B cell (primary cell): ENCODE results near the gene RACK1. TPM values are rescaled to one million over a fixed set of nuclear protein-coding genes. Genes with fewer than 3 reads are reported as not detected.

Experiments
- ATAC-seq: fragments of 200-7000 bp; cut with Tn5 transposase; one replicate; pipeline ENCODE4 v1.10.0; 2021; ENCODE audit warnings: low read depth, mild to moderate bottlenecking, moderate number of reproducible peaks, moderate library complexity
- CTCF ChIA-PET: fragments of 350-600 bp; sonication (Branson Sonifier 250); formaldehyde crosslinking; loops from one replicate; lab custom pipeline; 2021; ENCODE audit warnings: antibody characterized with exemption, inconsistent platforms; lab: Charles Lee
- POLR2A ChIA-PET: fragments of 350-600 bp; sonication (Branson Sonifier 250); formaldehyde crosslinking; loops from one replicate; lab custom pipeline; 2021; ENCODE audit warnings: antibody characterized with exemption; lab: Charles Lee
- DNase-seq: peaks from one replicate; pipeline ENCODE4 v3.0.0; 2013
- H2AFZ ChIP-seq: 2 replicates; pipeline ENCODE4 v1.6.1; 2012; ENCODE audit warnings: mild to moderate bottlenecking, low read depth, low read length; ENCODE audit not compliant: insufficient read depth, poor library complexity, severe bottlenecking
- H3K27ac ChIP-seq, 2 donors: 1 replicate in 1 of 2; 2 replicates in 1 of 2; pipeline ENCODE4 v1.5.1; 2012 to 2013; ENCODE audit warnings: low read length in 2 of 2, mild to moderate bottlenecking in 2 of 2, moderate library complexity in 1 of 2
- H3K27me3 ChIP-seq, 4 experiments: fragments of 200-600 bp in 1 of 4; sonication (generic) in 1 of 4; replicated peaks in 1 of 4; 1 replicate in 2 of 4; 2 replicates in 2 of 4; pipeline versions ENCODE4 v1.6.1 to v1.7.0; 2013 to 2016; ENCODE audit warnings: low read length in 3 of 4, mild to moderate bottlenecking in 2 of 4, mixed read lengths in 1 of 4, moderate library complexity in 1 of 4; ENCODE audit not compliant: insufficient read depth in 4 of 4, control insufficient read depth in 3 of 4; ENCODE audit errors: control extremely low read depth in 1 of 4
- H3K36me3 ChIP-seq, 2 experiments: replicated peaks in 1 of 2; 1 replicate in 1 of 2; 2 replicates in 1 of 2; pipeline versions ENCODE4 v1.6.1 to v1.7.1; 2013; ENCODE audit warnings: low read length in 1 of 2; ENCODE audit not compliant: insufficient read depth in 2 of 2, control insufficient read depth in 1 of 2; ENCODE audit errors: control extremely low read depth in 1 of 2, extremely low read depth in 1 of 2
- H3K4me1 ChIP-seq, 2 donors: fragments of 200-600 bp in 1 of 2; sonication (generic) in 1 of 2; 1 replicate in 1 of 2; 2 replicates in 1 of 2; pipeline versions ENCODE4 v1.5.1 to v1.6.1; 2013 to 2017; ENCODE audit warnings: low read length in 2 of 2; ENCODE audit not compliant: control insufficient read depth in 2 of 2, insufficient read depth in 2 of 2
- H3K4me2 ChIP-seq: replicated peaks from 2 replicates; pipeline ENCODE3; 2012; ENCODE audit warnings: mild to moderate bottlenecking, low read depth, low read length; ENCODE audit not compliant: poor library complexity, severe bottlenecking
- H3K4me3 ChIP-seq, 5 experiments: fragments of 200-600 bp in 1 of 5; sonication (generic) in 1 of 5; 1 replicate in 3 of 5; 2 replicates in 2 of 5; pipeline versions ENCODE4 v1.5.1 to v1.7.0; 2011 to 2016; ENCODE audit warnings: low read length in 4 of 5, mild to moderate bottlenecking in 4 of 5, low read depth in 2 of 5, control low read depth in 1 of 5, moderate library complexity in 1 of 5; ENCODE audit not compliant: insufficient read depth in 1 of 5; ENCODE audit errors: control extremely low read depth in 1 of 5, extremely low read depth in 1 of 5
- H3K79me2 ChIP-seq: fragments of 200-600 bp; sonication (generic); one replicate; pipeline ENCODE4 v1.6.0; 2016; ENCODE audit warnings: low read length; ENCODE audit not compliant: control insufficient read depth, insufficient read depth
- H3K9ac ChIP-seq: fragments of 200-600 bp; sonication (generic); 2 replicates; pipeline ENCODE4 v1.6.1; 2017; ENCODE audit warnings: mild to moderate bottlenecking, low read length, moderate library complexity
- H3K9me3 ChIP-seq, 3 donors: one replicate each; pipeline versions ENCODE4 v1.6.1 to v1.7.1; 2013; ENCODE audit warnings: low read length in 2 of 3; ENCODE audit not compliant: control insufficient read depth in 2 of 3, insufficient read depth in 1 of 3; ENCODE audit errors: control extremely low read depth in 1 of 3
- H4K20me1 ChIP-seq: 2 replicates; pipeline ENCODE4 v1.6.0; 2012; ENCODE audit warnings: mild to moderate bottlenecking, low read length; ENCODE audit not compliant: insufficient read depth, control insufficient read depth, poor library complexity, severe bottlenecking
- H3K27ac Mint-ChIP-seq: one replicate; pipeline ENCODE4 v1.8.0; 2021; ENCODE audit warnings: mixed read lengths
- H3K27me3 Mint-ChIP-seq: one replicate; pipeline ENCODE4 v1.8.0; 2021; ENCODE audit warnings: mixed read lengths
- H3K4me1 Mint-ChIP-seq: one replicate; pipeline ENCODE4 v1.8.0; 2021; ENCODE audit warnings: mixed read lengths
- H3K4me3 Mint-ChIP-seq: one replicate; pipeline ENCODE4 v1.8.0; 2021; ENCODE audit warnings: mixed read lengths
- H3K9me3 Mint-ChIP-seq: one replicate; pipeline ENCODE4 v1.8.0; 2022; ENCODE audit warnings: mixed read lengths; ENCODE audit not compliant: insufficient read depth
- CTCF ChIP-seq: fragments of 200-600 bp; IDR thresholded peaks from one replicate; pipeline ENCODE4 v1.8.0; 2022; ENCODE audit warnings: antibody characterized with exemption, mild to moderate bottlenecking
- EZH2 ChIP-seq: IDR thresholded peaks from 2 replicates; pipeline ENCODE4 v1.6.1; 2012; ENCODE audit warnings: borderline replicate concordance, low read depth, mild to moderate bottlenecking, moderate library complexity, low read length; ENCODE audit not compliant: insufficient read depth, poor library complexity, severe bottlenecking
- WGBS: methylation state at CpG from one replicate; pipeline ENCODE4 v1.1.5; 2013; ENCODE audit warnings: missing lambda C conversion rate; ENCODE audit not compliant: insufficient coverage; 5-methylcytosine and 5-hydroxymethylcytosine counted together
- intact Hi-C: fragments of 100-400 bp; cut with micrococcal nuclease; formaldehyde crosslinking; loops from one replicate; pipeline ENCODE4 v1.10.0; 2022
- polyA plus RNA-seq: library from polyadenylated mRNA; depleted of rRNA; stranded (reverse); fragments of >200 nt; gene quantifications from 2 replicates; pipeline ENCODE4 v1.2.3, GENCODE V29; 2012
- total RNA-seq, 2 donors: library from RNA; stranded (reverse); fragments of 120-200 nt in 1 of 2; gene quantifications; 1 replicate in 1 of 2; 2 replicates in 1 of 2; pipeline versions ENCODE4 v1.2.3 to v1.2.4, GENCODE V29; 2013 to 2022

RACK1 gene
- total and polyA plus RNA-seq, 2 donors (not counting 1 experiment from before 2014, with no cell fraction given) = 2,047 to 4,130 TPM

- Histone ChIP-seq H3K4me2 (peak overlapping the region; percentile 93), H3K4me3 (peak overlapping the region in 4 of 5 experiments; percentile 60 to 86 (median 76)), H4K20me1 (peaks cover 7% of the 10 kb centered on the region), H3K27ac (peak overlapping the region; percentile 31 to 57), H3K4me1 (peaks cover 9 to 36% of the 10 kb centered on the region in 2 donors), H2AFZ (peak overlapping the region; percentile 64), H3K9ac (peak overlapping the region; percentile 75), H3K27me3 (no peaks in the 10 kb centered on the region), H3K79me2 (no peaks in the 10 kb centered on the region), H3K9me3 (peaks cover 0 to 18% (median 0%) of the 10 kb centered on the region in 3 donors), H3K36me3 (no peaks in the 10 kb centered on the region)
- Mint-ChIP-seq H3K9me3 (no peaks in the 10 kb centered on the region), H3K27ac (peak overlapping the region; percentile 94), H3K4me3 (peak overlapping the region; percentile 99), H3K27me3 (no peaks in the 10 kb centered on the region), H3K4me1 (peaks cover 49% of the 10 kb centered on the region)
- POLR2A ChIA-PET = no interaction called here
- CTCF ChIA-PET = no interaction called here
- intact Hi-C loops = loop anchor here (1.0 to 10.0 kb wide), 2 partner anchors 27 to 54 kb away; no protein-coding TSS in a partner anchor
- ATAC-seq = no peak
- WGBS = 26% methylated on average over 5 of the region's 10 CpGs
- no peak for TF ChIP-seq CTCF
- TF ChIP-seq EZH2 = no peak
- DNase-seq = no peak
Measured at GRCh38 chr5:181218795-181219124, 24.9 kb downstream of the RACK1 start.

- peak; percentile 13 for TF ChIP-seq CTCF
- no peak for TF ChIP-seq EZH2
- peak overlapping the region; percentile 31 to 57 for H3K27ac ChIP-seq
- peaks cover 9 to 36% of the 10 kb centered on the region in 2 donors for H3K4me1 ChIP-seq
- H3K27me3 ChIP-seq = no peaks in the 10 kb centered on the region
- CTCF ChIA-PET = interaction anchor here (0.9 to 1.9 kb wide), 4 partner anchors 11 to 33 kb away, joined by 3 to 13 read pairs (median 4); no protein-coding TSS in a partner anchor
- POLR2A ChIA-PET = interaction anchor here (0.8 to 2.7 kb wide), 4 partner anchors 10 to 29 kb away, joined by 3 to 14 read pairs (median 4); no protein-coding TSS in a partner anchor
- peaks cover 0 to 18% (median 0%) of the 10 kb centered on the region in 3 donors for H3K9me3 ChIP-seq
- peak overlapping the region; percentile 93 for H3K4me2 ChIP-seq
- H3K9me3 Mint-ChIP-seq = no peaks in the 10 kb centered on the region
- H3K4me3 Mint-ChIP-seq = peak overlapping the region; percentile 99
- peaks cover 43% of the 10 kb centered on the region for H3K4me1 Mint-ChIP-seq
- peak; percentile 37 for ATAC-seq
- H3K79me2 ChIP-seq = no peaks in the 10 kb centered on the region
- H3K27me3 Mint-ChIP-seq = no peaks in the 10 kb centered on the region
- H3K27ac Mint-ChIP-seq = peak overlapping the region; percentile 94
- WGBS = 5% methylated on average over 11 of the region's 13 CpGs
- no peaks in the 10 kb centered on the region for H3K36me3 ChIP-seq
- peak overlapping the region; percentile 75 for H3K9ac ChIP-seq
- peak; percentile 83 for DNase-seq
- intact Hi-C loops = loop anchor here (1.0 to 10.0 kb wide), 3 partner anchors 10 to 53 kb away; no protein-coding TSS in a partner anchor
- peaks cover 7% of the 10 kb centered on the region for H4K20me1 ChIP-seq
- peak overlapping the region; percentile 91 for H2AFZ ChIP-seq
- peak overlapping the region; percentile 53 to 86 (median 71) for H3K4me3 ChIP-seq
Measured at GRCh38 chr5:181217803-181218062, 26.0 kb downstream of the RACK1 start.
